Loucy (cell line): Measurements from ENCODE around the gene CYP2D6.

ENCODE experiments used
- H2AFZ ChIP-seq: fragments of 200-600 bp; sonication (generic); 2 replicates; pipeline ENCODE4 v1.6.0; 2016; ENCODE audit warnings: antibody characterized with exemption, mild to moderate bottlenecking, low read length, moderate library complexity
- H3F3A ChIP-seq: fragments of 200-600 bp; 2 replicates; pipeline ENCODE4 v1.6.0; 2016; ENCODE audit warnings: antibody characterized with exemption, low read depth, mild to moderate bottlenecking
- H3K27me3 ChIP-seq: fragments of 200-600 bp; sonication (generic); 2 replicates; pipeline ENCODE4 v1.6.1; 2014; ENCODE audit warnings: low read length, mild to moderate bottlenecking; ENCODE audit not compliant: insufficient read depth, poor library complexity, severe bottlenecking
- H3K36me3 ChIP-seq: fragments of 200-600 bp; sonication (generic); 2 replicates; pipeline ENCODE4 v1.6.1; 2016; ENCODE audit warnings: low read length; ENCODE audit not compliant: insufficient read depth
- H3K4me1 ChIP-seq: fragments of 200-600 bp; sonication (generic); 2 replicates; pipeline ENCODE4 v1.5.1; 2014; ENCODE audit warnings: low read length, mild to moderate bottlenecking; ENCODE audit not compliant: insufficient read depth, poor library complexity, severe bottlenecking
- H3K4me2 ChIP-seq: fragments of 200-600 bp; sonication (generic); 2 replicates; pipeline ENCODE4 v1.6.0; 2014; ENCODE audit warnings: antibody characterized with exemption, low read length, low read depth, mild to moderate bottlenecking; ENCODE audit not compliant: poor library complexity, severe bottlenecking
- H3K4me3 ChIP-seq: fragments of 200-600 bp; sonication (generic); 2 replicates; pipeline ENCODE4 v1.5.1; 2014; ENCODE audit warnings: low read length, mild to moderate bottlenecking, mixed read lengths; ENCODE audit not compliant: poor library complexity, severe bottlenecking
- H3K79me2 ChIP-seq: fragments of 200-600 bp; sonication (generic); 2 replicates; pipeline ENCODE4 v1.6.1; 2014; ENCODE audit warnings: low read length; ENCODE audit not compliant: insufficient read depth
- H3K9ac ChIP-seq: fragments of 200-600 bp; sonication (generic); 2 replicates; pipeline ENCODE4 v1.6.0; 2014; ENCODE audit warnings: mild to moderate bottlenecking, low read depth, low read length, moderate library complexity; ENCODE audit not compliant: poor library complexity, severe bottlenecking
- H3K9me2 ChIP-seq: fragments of 200-600 bp; sonication (generic); replicated peaks from 2 replicates; pipeline ENCODE4 v1.6.1; 2016; ENCODE audit warnings: low read depth, low read length, mixed read lengths
- H3K9me3 ChIP-seq: fragments of 200-600 bp; sonication (generic); 2 replicates; pipeline ENCODE4 v1.6.1; 2014; ENCODE audit warnings: mild to moderate bottlenecking, antibody characterized with exemption, low read length, low read depth; ENCODE audit not compliant: insufficient read depth
- H4K20me1 ChIP-seq: fragments of 200-600 bp; sonication (generic); 2 replicates; pipeline ENCODE4 v1.6.0; 2014; ENCODE audit warnings: antibody characterized with exemption, low read length, mild to moderate bottlenecking; ENCODE audit not compliant: insufficient read depth, poor library complexity, severe bottlenecking
- EZH2phosphoT487 ChIP-seq: fragments of 200-600 bp; IDR thresholded peaks from 2 replicates; pipeline ENCODE4 v1.6.1; 2018; ENCODE audit warnings: antibody characterized with exemption, mild to moderate bottlenecking, moderate library complexity, borderline replicate concordance
- TF ChIP-seq, protein P1 (sequence below): fragments of 200-600 bp; sonication (generic); conservative IDR thresholded peaks from 2 replicates; pipeline ENCODE4 v1.5.1; 2014; ENCODE audit warnings: mild to moderate bottlenecking, antibody characterized with exemption, low read length

The CYP2D6 gene

DNA sequence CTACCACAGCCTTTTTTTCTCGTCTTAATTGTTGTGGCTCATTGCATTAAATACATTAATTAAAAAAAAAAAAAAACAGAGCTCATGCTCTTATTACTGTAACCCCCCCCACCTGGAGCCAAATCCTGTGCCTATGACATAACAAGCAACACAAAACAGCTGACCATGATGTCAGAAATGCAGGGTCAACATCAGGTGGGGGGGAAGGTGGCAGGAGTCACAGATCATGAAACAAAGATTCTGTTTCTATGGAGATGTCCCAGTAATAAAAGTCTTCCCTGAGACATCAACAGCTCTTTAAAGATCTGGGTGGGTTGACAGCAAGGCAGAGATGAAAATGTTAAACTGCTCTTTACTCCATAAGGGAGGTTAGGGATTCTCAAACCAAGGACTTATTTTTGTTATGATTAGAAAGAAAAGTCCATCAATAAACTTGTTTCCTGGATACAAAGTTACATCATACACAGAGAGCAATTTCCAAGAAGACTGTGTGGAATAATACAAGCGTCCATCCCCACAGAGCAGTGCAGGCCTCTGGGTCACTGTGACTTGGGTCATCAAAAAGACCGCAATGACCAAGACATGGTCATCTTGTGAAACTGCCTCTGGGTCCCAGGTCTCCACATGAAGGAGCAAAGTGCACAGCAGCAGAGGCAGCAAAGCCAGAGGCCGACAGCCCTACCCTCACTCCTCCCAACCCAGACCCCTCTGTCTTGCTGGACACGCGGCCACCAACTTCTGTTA lies 42.7 kb upstream of the CYP2D6 start:
- Histone ChIP-seq H3K36me3 (peaks cover 52% of the 10 kb centered on the region), H3K9ac (no peak overlapping the region), H3K9me3 (no peaks in the 10 kb centered on the region), H3K4me2 (peak overlapping the region; percentile 54), H3F3A (no peaks in the 10 kb centered on the region; the same call in 1 of the 2 replicates), H3K9me2 (no peaks in the 10 kb centered on the region), H3K79me2 (peaks cover 89% of the 10 kb centered on the region), H4K20me1 (peaks cover 14% of the 10 kb centered on the region), H3K4me1 (peaks cover 34% of the 10 kb centered on the region), H2AFZ (no peak overlapping the region), H3K4me3 (peak overlapping the region; percentile 42), H3K27me3 (no peaks in the 10 kb centered on the region)
- TF ChIP-seq, protein P1, sequence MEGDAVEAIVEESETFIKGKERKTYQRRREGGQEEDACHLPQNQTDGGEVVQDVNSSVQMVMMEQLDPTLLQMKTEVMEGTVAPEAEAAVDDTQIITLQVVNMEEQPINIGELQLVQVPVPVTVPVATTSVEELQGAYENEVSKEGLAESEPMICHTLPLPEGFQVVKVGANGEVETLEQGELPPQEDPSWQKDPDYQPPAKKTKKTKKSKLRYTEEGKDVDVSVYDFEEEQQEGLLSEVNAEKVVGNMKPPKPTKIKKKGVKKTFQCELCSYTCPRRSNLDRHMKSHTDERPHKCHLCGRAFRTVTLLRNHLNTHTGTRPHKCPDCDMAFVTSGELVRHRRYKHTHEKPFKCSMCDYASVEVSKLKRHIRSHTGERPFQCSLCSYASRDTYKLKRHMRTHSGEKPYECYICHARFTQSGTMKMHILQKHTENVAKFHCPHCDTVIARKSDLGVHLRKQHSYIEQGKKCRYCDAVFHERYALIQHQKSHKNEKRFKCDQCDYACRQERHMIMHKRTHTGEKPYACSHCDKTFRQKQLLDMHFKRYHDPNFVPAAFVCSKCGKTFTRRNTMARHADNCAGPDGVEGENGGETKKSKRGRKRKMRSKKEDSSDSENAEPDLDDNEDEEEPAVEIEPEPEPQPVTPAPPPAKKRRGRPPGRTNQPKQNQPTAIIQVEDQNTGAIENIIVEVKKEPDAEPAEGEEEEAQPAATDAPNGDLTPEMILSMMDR, result no peak

DNA sequence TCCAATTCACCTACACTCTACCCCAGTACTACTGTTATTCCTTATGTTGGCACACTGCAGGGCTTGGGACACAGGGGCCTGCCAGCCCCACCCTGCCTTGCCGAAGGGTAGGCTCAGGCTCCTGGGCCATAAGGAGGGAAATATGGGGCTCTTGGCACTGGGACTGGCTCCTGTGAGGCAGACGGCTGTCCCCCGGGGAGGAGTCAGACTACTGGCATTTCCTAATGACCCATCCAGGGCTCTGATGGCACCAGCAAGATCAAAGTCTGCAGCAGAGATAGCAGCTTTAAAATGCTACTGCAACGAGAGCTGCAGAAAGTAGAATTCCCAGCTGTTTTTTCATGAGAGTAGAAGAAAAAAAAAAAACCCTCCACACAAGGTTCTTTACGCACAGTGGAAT lies 42.2 kb upstream of the CYP2D6 start:
- H3K4me1 ChIP-seq, result peaks cover 28% of the 10 kb centered on the region
- H3K9me2 ChIP-seq, result no peaks in the 10 kb centered on the region
- H3K9ac ChIP-seq, result no peak overlapping the region
- peaks cover 14% of the 10 kb centered on the region for H4K20me1 ChIP-seq
- H3K9me3 ChIP-seq, result no peaks in the 10 kb centered on the region
- no peaks in the 10 kb centered on the region; the same call in 1 of the 2 replicates for H3F3A ChIP-seq
- H3K27me3 ChIP-seq, result no peaks in the 10 kb centered on the region
- H3K4me2 ChIP-seq, result no peak overlapping the region
- no peak overlapping the region for H2AFZ ChIP-seq
- no peak for TF ChIP-seq EZH2phosphoT487
- TF ChIP-seq, protein P1, result no peak
- peaks cover 52% of the 10 kb centered on the region for H3K36me3 ChIP-seq
- H3K4me3 ChIP-seq, result no peak overlapping the region
- peaks cover 85% of the 10 kb centered on the region for H3K79me2 ChIP-seq

DNA sequence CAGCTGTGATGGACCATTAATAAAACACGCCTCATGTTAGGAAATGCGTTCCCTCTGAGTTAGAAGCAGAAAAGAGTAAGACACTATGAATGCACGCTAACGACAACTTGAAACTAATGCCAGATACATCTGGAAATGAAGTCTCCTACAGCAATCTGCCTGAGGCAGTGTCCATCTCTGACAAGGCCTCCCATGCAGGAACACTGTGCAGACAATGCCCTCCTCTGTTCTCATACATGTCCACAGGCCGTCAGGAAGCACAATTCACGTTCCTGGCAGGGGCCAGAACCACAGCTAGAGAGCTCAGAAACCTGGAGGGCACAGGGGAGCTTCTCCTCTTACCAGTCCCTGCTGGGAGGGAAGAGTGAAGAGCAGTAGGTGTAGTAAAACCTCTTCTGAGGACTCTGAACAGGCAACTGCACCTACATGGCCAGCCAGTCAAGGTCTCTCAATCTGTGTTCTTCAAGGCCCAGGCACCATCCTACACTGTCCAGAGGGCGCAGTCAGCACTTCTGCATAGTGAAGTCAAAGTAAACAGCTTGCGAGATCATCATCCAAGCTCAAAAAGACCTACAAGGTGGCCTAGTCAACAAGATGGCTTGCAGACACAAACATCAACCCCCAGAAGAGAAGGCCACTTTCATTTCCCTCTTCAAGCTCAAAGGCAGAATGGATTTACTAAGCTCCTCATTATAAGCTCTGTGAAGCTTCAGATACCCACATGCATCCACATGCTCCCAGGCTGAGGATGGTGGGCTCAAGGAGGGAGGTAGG lies 41.5 kb upstream of the CYP2D6 start:
- no peak overlapping the region for H3K4me2 ChIP-seq
- no peak overlapping the region for H3K9ac ChIP-seq

More for the DNA sequence above, 41.5 kb upstream of the CYP2D6 start:
- H3K36me3 ChIP-seq, result peaks cover 52% of the 10 kb centered on the region; the same call in 1 of the 2 replicates
- TF ChIP-seq, protein P1, result no peak
- no peak for TF ChIP-seq EZH2phosphoT487
- H3K4me3 ChIP-seq, result no peak overlapping the region
- no peaks in the 10 kb centered on the region for H3K27me3 ChIP-seq
- no peaks in the 10 kb centered on the region; the same call in 1 of the 2 replicates for H3F3A ChIP-seq
- H3K4me1 ChIP-seq, result peaks cover 25% of the 10 kb centered on the region
- H3K79me2 ChIP-seq, result peaks cover 79% of the 10 kb centered on the region
- H4K20me1 ChIP-seq, result peaks cover 14% of the 10 kb centered on the region
- no peaks in the 10 kb centered on the region for H3K9me3 ChIP-seq
- H2AFZ ChIP-seq, result no peak overlapping the region
- H3K9me2 ChIP-seq, result no peaks in the 10 kb centered on the region
